Keratinocyte (primary cell): ENCODE results near the gene SLAMF1. TPM values are rescaled to one million over a fixed set of nuclear protein-coding genes. Genes with fewer than 3 reads are reported as not detected.

ENCODE experiments used
- DNase-seq: peaks from one replicate; pipeline ENCODE4 v3.0.0-alpha.2; 2011; ENCODE audit warnings: low read depth, missing footprints, low spot score
- FAIRE-seq: peaks from 2 replicates; lab custom pipeline; 2011; peaks lifted over from hg19 to GRCh38; lab: Jason Lieb, UNC
- H2AFZ ChIP-seq: 2 replicates; pipeline ENCODE4 v1.6.0; 2012; ENCODE audit warnings: low read length, control low read depth, inconsistent platforms; ENCODE audit not compliant: control insufficient read depth
- H3K27ac ChIP-seq: 2 replicates; pipeline ENCODE4 v1.5.1; 2011; ENCODE audit warnings: low read length; ENCODE audit not compliant: control insufficient read depth, insufficient read depth
- H3K27me3 ChIP-seq: 3 replicates; pipeline ENCODE4 v1.6.0; 2011; ENCODE audit warnings: low read length; ENCODE audit not compliant: control insufficient read depth, insufficient read depth; ENCODE audit errors: extremely low read depth
- H3K36me3 ChIP-seq, 2 experiments: 2 replicates in 1 of 2; 3 replicates in 1 of 2; pipeline ENCODE4 v1.5.1; 2011; ENCODE audit warnings: low read length in 2 of 2, mild to moderate bottlenecking in 1 of 2; ENCODE audit not compliant: control insufficient read depth in 2 of 2, insufficient read depth in 2 of 2; ENCODE audit errors: extremely low read depth in 1 of 2
- H3K4me1 ChIP-seq: 3 replicates; pipeline ENCODE4 v1.5.1; 2011; ENCODE audit warnings: low read length; ENCODE audit not compliant: control insufficient read depth, insufficient read depth; ENCODE audit errors: extremely low read depth
- H3K4me2 ChIP-seq: 3 replicates; pipeline ENCODE4 v1.6.0; 2011; ENCODE audit warnings: low read depth, low read length; ENCODE audit not compliant: control insufficient read depth, insufficient read depth; ENCODE audit errors: extremely low read depth
- H3K4me3 ChIP-seq, 3 experiments: fragments of 200-600 bp in 1 of 3; sonication (generic) in 1 of 3; 2 replicates in 2 of 3; 3 replicates in 1 of 3; pipeline ENCODE4 v1.5.1; 2011 to 2016; ENCODE audit warnings: low read length in 3 of 3, mild to moderate bottlenecking in 3 of 3, control low read depth in 2 of 3, inconsistent platforms in 1 of 3, low read depth in 1 of 3, mixed read lengths in 1 of 3, mixed run types in 1 of 3, moderate library complexity in 1 of 3; ENCODE audit not compliant: control insufficient read depth in 2 of 3, insufficient read depth in 2 of 3; ENCODE audit errors: extremely low read depth in 1 of 3
- H3K79me2 ChIP-seq: 2 replicates; pipeline ENCODE4 v1.6.0; 2012; ENCODE audit warnings: low read length; ENCODE audit not compliant: control insufficient read depth, insufficient read depth
- H3K9ac ChIP-seq: 3 replicates; pipeline ENCODE4 v1.6.0; 2011; ENCODE audit warnings: low read length; ENCODE audit not compliant: control insufficient read depth, insufficient read depth; ENCODE audit errors: extremely low read depth
- H3K9me1 ChIP-seq: 3 replicates; pipeline ENCODE4 v1.6.0; 2011; ENCODE audit warnings: low read length; ENCODE audit not compliant: control insufficient read depth, insufficient read depth; ENCODE audit errors: extremely low read depth
- H3K9me3 ChIP-seq: 2 replicates; pipeline ENCODE4 v1.5.1; 2012; ENCODE audit warnings: low read depth, low read length; ENCODE audit not compliant: control insufficient read depth
- H4K20me1 ChIP-seq: 3 replicates; pipeline ENCODE4 v1.6.0; 2011; ENCODE audit warnings: low read length; ENCODE audit not compliant: control insufficient read depth, insufficient read depth; ENCODE audit errors: extremely low read depth
- EZH2 ChIP-seq: IDR thresholded peaks from one replicate; pipeline ENCODE4 v1.6.1; 2012; ENCODE audit warnings: inconsistent platforms, mild to moderate bottlenecking, low read length, moderate library complexity
- dilution Hi-C: fragments of 300-500 bp; cut with MboI; formaldehyde crosslinking; loops from one replicate; pipeline ENCODE4 v1.7.0; 2020; ENCODE audit warnings: low sequenced_read_pairs; ENCODE audit not compliant: extremely low pct_ligation_motif_present
- polyA plus RNA-seq, 5 experiments: library from polyadenylated mRNA; depleted of rRNA in 3 of 5; stranded (reverse) in 3 of 5; stranded (forward) in 1 of 5; unstranded in 1 of 5; fragments of >200 nt; gene quantifications; 1 replicate in 1 of 5; 2 replicates in 3 of 5; 3 replicates in 1 of 5; pipeline versions ENCODE4 v1.2.1 to v1.2.3, GENCODE V29; 2011 to 2012; ENCODE audit warnings: missing spikeins in 2 of 5, low read depth in 1 of 5, low replicate concordance in 1 of 5
- TF ChIP-seq, protein P1 (sequence below), 3 experiments: IDR thresholded peaks in 1 of 3; conservative IDR thresholded peaks in 1 of 3; optimal IDR thresholded peaks in 1 of 3; 2 replicates in 2 of 3; 3 replicates in 1 of 3; pipeline versions ENCODE3 to v1.5.1; 2011; ENCODE audit warnings: low read length in 3 of 3, mild to moderate bottlenecking in 3 of 3, moderate library complexity in 2 of 3, control low read depth in 1 of 3, inconsistent platforms in 1 of 3; ENCODE audit not compliant: insufficient read depth in 2 of 3; ENCODE audit errors: extremely low read depth in 1 of 3

Gene SLAMF1
- polyA plus RNA-seq, 1 donor (not counting 4 experiments of a cell fraction or from before 2014, with no cell fraction given), result not detected

DNA sequence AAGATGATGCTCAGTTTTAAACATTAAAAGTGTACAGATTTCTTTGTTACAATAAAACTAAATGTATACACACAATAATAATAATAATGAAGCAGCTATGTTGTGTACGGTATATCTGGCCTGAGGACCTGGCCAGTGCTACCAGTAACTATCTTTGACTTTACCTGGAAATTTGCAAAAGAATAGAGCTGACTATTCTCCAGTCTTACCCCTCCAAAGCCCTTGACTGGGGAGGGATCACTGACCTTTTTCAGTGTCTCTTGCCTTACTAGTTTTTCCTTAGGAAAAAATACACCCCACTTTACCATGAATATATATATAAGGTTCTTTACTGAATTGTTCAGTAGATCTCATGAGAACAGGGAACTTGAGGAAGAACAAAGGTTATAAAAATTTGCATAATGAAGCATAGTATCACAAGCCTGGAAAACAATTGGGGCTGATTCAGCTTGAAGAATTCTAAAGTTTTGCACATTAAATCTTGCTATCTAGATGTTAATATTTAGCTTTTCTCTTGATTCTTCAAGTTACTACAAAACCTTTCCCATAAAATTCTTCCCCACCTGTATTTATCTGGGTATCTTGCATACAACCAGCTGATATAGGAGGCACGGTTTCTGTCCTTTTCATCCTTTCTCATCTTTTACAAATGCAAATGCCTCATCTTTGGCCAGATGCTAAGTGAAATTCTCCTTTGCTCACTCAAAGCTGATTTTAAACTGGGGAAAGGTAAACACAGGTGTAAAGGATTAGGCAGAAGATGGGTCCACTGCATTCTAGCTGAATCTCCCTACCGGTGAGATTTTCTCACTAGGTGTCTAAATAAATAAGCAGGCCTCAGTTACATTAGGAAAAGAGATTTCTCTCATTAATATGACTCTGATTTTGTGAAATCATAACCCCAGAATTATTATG, 25.0 kb upstream of the SLAMF1 start:
- H4K20me1 ChIP-seq, result no peaks in the 10 kb centered on the region
- no peak overlapping the region for H3K27ac ChIP-seq
- no peak for DNase-seq
- no peaks in the 10 kb centered on the region for H3K9me3 ChIP-seq
- no peaks in the 10 kb centered on the region for H3K27me3 ChIP-seq
- no peaks in the 10 kb centered on the region for H3K9me1 ChIP-seq
- H2AFZ ChIP-seq, result no peak overlapping the region
- H3K79me2 ChIP-seq, result no peaks in the 10 kb centered on the region
- H3K4me1 ChIP-seq, result peaks cover 5% of the 10 kb centered on the region
- H3K36me3 ChIP-seq, result no peaks in the 10 kb centered on the region
- TF ChIP-seq, protein P1, sequence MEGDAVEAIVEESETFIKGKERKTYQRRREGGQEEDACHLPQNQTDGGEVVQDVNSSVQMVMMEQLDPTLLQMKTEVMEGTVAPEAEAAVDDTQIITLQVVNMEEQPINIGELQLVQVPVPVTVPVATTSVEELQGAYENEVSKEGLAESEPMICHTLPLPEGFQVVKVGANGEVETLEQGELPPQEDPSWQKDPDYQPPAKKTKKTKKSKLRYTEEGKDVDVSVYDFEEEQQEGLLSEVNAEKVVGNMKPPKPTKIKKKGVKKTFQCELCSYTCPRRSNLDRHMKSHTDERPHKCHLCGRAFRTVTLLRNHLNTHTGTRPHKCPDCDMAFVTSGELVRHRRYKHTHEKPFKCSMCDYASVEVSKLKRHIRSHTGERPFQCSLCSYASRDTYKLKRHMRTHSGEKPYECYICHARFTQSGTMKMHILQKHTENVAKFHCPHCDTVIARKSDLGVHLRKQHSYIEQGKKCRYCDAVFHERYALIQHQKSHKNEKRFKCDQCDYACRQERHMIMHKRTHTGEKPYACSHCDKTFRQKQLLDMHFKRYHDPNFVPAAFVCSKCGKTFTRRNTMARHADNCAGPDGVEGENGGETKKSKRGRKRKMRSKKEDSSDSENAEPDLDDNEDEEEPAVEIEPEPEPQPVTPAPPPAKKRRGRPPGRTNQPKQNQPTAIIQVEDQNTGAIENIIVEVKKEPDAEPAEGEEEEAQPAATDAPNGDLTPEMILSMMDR (optimal IDR thresholded peaks at IDR 0.05 in 1 of 3, IDR thresholded peaks at IDR 0.05 in 1 of 3, conservative IDR thresholded peaks at IDR 0.05 in 1 of 3; ENCODE audit: extremely low read depth in 1 of 3, insufficient read depth in 2 of 3, low read length in 3 of 3), result no peak
- no peak for TF ChIP-seq EZH2
- no peak overlapping the region for H3K4me2 ChIP-seq
- no peak for FAIRE-seq
- no peak overlapping the region for H3K9ac ChIP-seq
- dilution Hi-C loops, result no loop called here
- no peak overlapping the region for H3K4me3 ChIP-seq

DNA sequence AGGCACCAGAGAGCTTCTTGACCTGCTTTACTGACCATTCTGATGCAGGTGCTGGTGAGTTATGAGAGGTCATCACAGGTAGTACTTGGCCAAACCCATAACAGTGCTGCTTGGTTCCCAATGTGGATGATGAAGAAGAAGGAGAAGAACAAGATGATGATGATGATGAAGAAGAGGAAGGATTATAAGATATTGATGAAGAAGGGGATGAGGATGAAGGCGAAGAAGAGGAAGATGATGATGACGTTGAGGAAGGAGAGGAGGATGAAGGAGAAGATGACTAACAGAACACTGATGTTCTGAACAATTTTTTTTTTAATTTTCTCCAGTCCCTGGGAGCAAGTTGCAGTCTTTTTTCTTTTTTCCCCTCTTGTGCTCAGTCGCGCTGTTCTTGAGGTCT, 23.9 kb upstream of the SLAMF1 start:
- dilution Hi-C loops, result no loop called here
- Histone ChIP-seq H2AFZ (no peak overlapping the region), H3K9me3 (no peaks in the 10 kb centered on the region), H3K9ac (no peak overlapping the region), H3K4me2 (no peak overlapping the region), H3K4me1 (peaks cover 5% of the 10 kb centered on the region), H3K27ac (no peak overlapping the region), H3K27me3 (no peaks in the 10 kb centered on the region), H3K9me1 (no peaks in the 10 kb centered on the region), H4K20me1 (no peaks in the 10 kb centered on the region), H3K4me3 (no peak overlapping the region), H3K79me2 (no peaks in the 10 kb centered on the region), H3K36me3 (no peaks in the 10 kb centered on the region)
- DNase-seq (no peak), FAIRE-seq (no peak)
- no peak for TF ChIP-seq EZH2
- TF ChIP-seq, protein P1 (optimal IDR thresholded peaks at IDR 0.05 in 1 of 3, IDR thresholded peaks at IDR 0.05 in 1 of 3, conservative IDR thresholded peaks at IDR 0.05 in 1 of 3; ENCODE audit: extremely low read depth in 1 of 3, insufficient read depth in 2 of 3, low read length in 3 of 3), result no peak
